SKM-1 (cell line): ENCODE measurements around the gene MBIP.
A peak's percentile ranks its signal among the peaks of the same experiment; 100 is the strongest.
"Not testable (repeated sequence)": the region's sequence is repeated elsewhere in the genome, so short reads cannot be mapped to it uniquely, and the experiment has no call there.

Experiments
- DNase-seq: peaks from one replicate; lab custom pipeline; 2025; ENCODE audit not compliant: unreplicated experiment; lab: John Stamatoyannopoulos, UW

Gene MBIP, protein sequence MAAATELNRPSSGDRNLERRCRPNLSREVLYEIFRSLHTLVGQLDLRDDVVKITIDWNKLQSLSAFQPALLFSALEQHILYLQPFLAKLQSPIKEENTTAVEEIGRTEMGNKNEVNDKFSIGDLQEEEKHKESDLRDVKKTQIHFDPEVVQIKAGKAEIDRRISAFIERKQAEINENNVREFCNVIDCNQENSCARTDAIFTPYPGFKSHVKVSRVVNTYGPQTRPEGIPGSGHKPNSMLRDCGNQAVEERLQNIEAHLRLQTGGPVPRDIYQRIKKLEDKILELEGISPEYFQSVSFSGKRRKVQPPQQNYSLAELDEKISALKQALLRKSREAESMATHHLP

DNA sequence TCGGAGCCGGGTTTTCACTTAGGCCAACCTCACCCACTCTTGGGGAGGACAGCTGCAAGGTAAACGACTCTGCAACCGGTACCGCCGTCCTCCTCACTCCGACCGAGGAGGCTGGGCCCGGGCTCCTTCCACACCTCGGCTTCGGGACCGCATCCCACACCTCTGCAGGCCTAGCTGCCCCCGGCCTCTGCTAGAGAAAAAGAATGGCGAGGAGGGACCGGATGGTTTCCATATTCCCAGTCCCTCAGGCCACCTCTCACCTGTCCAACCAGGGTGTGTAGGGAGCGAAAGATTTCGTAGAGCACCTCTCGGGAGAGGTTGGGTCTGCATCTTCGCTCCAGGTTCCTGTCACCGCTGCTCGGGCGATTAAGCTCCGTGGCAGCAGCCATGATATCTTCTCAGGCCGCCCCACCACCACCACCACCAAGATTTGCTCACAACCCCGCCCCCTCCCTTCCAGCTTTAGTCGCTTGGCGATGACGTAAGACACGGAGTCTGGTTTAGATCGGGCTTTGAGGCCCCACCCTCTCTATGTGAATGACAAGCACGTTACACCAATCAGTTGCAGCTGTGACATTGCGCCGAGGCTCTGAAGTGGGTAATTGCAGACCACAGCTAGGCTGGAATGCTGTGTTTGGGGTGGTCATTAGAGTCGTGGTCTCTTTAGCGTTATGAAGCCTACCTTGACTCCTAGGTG is at the start of gene MBIP:
MBIP (minus strand) TSS at position 438 of the 697 bp plus-strand sequence; CDS start at position 389, 49 bp downstream.
- DNase-seq, result peak; percentile 50

DNA sequence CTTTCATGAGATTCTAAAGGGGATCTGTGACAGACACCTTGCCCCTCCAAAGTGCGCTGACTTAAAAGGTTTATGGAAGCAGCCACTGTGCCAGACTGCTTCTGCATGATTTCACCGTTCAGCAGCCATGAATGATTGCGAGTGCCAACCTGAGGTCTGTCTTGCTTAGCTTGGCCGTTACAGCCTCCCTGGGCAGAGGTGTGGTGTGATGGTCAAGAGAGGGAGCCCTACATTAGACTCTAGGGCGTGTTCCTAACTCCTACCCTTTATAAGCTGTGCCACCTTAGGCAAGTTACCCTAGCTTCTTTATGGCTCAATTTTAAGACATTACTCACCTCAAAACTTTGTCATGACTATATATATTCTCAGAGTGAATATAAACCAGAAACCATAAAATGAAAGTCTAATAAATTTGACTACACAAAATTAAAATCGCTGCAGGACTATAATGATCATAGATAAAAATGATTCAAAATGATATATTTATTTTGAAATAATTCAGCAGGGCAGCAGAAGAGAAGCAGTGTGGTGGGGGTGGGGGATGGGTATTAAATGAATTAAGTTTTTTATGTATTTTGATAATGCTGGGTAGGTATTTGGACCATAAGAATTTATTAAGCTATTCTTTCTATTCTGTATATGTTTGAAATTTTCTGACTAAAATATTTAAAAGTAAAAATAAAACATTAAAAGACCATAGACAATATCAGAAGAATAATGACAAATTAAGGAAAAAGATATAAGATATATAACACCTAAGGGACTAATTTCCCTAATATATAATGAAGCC is 47.7 kb upstream of the MBIP start:
- no peak for DNase-seq

DNA sequence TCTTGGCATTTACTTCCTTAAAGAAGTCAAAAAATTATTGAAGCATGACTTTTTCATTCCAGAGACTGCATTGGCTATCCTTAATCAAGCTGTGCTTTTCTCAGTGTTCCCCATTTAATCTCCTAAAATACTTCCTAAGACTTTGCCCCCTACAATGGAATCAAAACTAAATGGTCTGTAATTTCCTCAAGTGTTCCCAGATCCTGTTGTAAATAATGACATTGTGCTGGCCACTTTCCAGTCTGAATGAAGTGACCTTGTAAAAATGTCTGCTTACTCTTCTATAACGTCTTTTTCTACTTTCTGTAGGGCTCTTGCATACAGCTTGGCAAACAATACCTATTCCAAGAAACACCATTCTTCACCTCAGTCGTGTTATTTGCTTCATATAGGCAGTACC is 45.3 kb upstream of the MBIP start:
- no peak for DNase-seq

DNA sequence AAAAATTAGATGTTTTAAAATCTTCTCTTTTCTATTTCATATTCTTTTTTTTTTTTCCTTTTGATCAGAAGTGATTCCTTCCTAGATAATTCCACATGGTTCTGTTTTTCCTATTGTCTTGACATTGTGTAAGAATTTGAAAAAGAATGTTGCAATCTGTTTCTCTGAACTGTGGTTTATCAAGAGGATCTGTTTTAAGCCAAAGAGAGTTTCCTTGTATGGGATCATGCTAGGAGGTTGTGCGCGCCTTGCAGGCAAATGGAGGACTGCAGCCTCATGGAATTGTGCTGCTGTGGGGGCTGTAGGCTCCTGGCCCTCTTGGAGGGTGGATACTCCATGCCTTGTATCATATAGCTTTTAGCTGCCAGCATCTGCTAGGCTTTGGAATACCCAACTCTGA is 43.3 kb upstream of the MBIP start:
- DNase-seq, result no peak

DNA sequence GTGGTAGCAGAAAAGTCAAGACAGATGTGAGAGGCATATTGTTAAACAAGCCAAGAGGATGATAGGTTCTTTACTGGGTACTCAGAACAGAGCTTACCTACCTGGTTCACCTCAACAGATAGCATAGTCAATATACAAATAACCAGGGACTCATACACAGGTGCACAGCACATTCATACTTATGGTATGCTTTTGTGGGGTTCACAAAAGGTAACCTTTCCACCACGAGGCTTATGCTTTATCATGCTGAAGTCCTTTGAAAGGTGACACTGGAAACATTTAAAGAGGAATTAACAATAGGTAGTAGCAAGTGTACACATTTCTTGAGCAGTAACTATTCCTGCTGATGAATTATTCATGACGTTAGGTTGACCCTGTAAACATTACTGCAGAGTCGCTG is 42.2 kb upstream of the MBIP start:
- DNase-seq, result no peak

DNA sequence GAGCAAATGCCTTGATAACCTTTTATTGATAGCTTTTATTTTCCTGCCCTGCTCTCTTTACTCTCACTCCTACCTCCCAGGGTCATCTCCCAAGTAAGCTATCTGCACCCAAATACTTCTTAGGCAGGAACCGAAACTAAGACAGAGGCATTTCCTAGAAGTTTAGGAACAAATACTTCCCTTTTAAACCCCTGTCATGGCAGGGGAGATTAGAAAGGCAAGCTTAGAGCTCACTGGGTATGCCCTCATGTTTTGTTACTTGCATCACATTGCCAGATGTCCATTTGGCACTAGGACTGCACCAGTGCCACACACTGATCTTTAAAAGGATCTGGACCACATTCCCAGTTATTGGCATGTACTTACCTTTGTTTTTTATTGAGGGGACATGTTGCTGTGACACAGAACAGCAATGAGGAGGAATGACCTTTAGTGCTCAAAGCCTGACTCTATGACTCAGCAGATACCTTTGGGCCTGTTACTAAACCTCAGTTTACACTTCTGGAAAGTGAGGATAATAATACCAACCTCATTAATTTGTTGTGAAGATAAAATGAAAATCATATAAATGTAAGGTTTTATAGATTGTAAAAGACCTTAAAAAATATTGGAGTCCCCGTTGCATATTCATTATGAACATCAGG is 40.9 kb upstream of the MBIP start:
- peak; percentile 1 for DNase-seq

DNA sequence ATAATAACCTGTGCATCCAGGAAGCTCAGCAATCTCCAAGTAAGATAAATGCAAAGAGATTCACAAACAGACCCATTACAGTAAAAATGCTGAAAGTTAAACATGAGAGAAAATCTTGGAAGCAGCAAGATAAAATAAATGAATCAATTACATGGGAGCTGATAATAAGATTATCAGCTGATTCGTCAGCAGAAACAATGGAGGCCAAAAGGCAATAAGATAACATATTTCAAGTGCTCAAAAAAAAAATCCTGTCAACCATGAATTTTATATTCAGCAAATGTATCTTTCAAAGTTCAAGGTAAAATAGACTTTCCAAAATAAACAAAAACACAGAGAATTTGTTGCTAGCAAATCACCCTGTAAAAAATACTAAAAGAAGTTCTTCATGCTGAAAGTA is 36.4 kb upstream of the MBIP start:
- DNase-seq, result no peak

DNA sequence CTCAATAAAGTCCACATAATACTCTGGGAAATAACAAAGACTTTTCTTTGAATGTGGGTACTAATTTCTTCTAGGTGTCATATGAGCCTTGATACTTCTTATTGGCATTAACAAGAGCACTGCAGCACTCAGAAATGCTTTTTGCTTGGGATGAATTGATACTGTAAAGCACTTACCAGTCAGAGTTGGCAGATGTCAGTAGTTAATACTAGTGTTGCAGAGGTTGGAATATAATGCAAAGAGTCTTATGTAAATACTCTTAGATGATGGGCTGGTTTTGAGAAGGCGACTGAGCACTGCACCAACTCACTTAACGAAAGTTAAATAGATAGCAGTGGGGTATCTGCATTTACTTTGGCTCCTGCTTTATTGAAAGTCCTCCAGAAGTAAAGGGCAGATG is 25.6 kb upstream of the MBIP start:
- DNase-seq, result no peak

DNA sequence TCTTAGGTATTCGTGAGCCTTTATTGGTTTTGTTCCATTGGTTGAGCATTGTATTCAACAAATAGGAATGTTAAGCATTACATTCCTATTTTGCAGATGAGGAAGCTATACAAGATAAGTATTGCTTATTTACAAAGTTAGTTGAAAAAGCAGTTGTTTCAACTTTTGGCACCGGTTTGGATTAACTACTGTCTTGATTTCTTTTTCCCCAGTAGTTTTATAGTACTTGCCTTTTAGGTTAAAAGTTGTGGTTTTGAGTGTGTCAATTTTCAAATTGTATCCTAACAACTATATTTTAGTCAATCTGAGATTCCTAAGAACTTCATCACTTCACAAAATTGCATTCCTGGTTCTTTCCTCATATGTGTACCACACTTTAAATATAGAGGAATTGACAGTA is 23.8 kb upstream of the MBIP start:
- DNase-seq, result no peak

DNA sequence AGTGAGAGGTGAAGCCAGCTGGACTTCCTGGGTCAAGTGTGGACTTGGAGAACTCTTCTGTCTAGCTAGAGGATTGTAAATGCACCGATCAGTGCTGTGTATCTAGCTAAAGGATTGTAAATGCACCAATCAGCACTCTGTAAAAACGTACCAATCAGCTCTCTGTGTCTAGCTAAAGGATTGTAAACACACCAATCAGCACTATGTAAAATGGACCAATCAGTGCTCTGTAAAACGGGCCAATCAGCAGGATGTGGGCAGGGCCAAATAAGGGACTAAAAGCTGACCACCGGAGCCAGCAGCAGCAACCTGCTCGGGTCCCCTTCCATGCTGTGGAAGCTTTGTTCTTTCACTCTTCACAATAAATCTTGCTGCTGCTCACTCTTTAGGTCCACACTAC is 21.4 kb upstream of the MBIP start:
- not testable (repeated sequence) for DNase-seq

DNA sequence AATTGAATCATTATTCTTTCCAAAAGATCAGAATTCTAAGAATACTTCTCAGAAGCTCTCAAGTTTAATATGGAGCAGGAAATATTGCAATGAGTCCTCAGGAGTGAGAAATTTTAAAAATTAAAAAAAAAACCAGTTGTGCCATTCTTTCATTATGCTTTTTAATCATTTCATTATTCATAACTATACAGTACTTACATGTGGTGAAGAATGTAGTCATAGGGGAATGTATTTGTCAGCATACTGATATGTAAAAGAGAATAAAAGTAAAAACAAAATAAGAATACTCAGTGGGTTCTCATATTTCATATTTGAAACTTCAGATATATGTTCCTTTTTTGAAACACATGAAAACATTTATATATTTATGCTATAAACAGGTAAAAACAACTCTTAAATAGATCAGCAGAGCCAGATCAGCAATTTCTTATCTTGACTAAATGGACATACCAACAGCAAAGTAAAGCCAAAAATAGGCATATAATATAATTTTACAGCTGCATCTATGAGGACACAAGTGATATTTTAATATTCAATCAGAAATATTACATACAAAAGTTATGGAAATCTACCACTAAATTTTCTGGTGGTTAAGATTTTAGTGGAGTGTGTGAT is 19.9 kb upstream of the MBIP start:
- DNase-seq, result no peak

DNA sequence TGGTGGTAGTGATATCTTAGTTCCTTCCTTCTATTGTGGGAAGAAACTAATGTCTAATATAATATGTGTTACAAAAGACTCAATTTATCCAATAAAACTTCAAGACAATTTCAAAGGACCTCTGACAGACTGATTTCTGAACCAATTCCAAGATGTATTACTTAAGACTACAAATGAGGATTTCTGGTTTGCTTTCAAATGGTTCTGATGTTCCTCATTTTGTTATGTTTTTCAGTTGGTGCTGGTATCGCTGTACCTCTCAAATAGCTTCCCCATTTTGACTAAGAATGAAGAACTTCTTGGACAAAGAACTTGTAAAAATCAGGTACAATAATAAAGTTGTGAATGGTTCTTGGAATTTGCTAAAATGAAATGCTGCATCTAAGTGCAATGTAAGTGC is 19.4 kb upstream of the MBIP start:
- peak; percentile 63 for DNase-seq

DNA sequence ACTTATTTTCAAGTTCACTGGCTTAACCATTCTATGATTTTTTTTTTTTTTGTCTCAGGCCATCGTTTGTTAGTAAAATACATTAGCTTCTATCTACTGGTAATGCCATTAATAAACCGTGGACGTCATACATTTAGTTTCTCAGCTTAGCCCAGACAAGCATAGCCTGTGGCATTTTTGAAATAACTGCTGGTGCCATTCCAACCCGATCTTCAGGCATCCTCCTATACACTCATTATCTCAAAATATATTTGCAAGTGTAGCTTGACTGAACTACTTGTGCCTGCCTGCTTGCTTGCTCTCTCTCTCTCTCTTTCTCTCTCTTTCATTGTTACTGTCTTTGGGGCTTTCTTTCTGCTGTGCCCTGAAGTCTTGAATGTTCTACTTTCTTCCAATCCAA is 12.7 kb upstream of the MBIP start:
- DNase-seq, result no peak

DNA sequence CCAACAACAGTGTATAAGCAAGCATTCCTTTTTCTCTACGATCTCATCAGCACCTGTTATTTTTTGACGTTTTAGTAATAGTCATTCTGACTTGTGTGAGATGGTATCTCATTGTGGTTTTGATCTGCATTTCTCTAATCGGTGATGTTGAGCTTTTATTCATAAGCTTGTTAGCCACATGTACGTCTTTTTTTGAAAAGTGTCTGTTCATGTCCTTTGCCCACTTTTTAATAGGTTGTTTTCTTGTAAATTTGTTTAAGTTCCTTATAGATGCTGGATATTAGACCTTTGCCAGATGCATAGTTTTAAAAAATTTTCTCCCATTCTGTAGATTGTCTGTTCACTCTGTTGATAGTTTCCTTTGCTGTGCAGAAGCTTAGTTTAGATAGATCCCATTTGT is 7.1 kb upstream of the MBIP start:
- DNase-seq, result not testable (repeated sequence)

DNA sequence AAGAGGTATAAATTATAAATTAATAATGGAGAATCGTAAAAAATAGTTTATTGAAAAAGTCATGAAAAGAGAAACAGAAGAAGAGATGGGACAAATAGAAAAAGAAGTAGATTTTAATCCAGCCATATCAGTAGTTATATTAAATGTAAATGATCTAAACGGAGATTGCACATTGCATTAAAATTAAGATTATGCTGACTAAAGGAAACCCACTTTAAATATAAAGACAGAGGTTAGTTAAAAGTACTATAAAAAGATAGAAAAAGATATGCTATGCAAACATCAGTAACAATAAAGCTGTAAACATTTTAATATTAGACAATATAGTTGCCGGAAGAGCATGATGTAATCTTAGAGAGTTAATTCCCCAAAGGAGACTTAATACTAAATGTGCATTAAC is 5.4 kb upstream of the MBIP start:
- no peak for DNase-seq

DNA sequence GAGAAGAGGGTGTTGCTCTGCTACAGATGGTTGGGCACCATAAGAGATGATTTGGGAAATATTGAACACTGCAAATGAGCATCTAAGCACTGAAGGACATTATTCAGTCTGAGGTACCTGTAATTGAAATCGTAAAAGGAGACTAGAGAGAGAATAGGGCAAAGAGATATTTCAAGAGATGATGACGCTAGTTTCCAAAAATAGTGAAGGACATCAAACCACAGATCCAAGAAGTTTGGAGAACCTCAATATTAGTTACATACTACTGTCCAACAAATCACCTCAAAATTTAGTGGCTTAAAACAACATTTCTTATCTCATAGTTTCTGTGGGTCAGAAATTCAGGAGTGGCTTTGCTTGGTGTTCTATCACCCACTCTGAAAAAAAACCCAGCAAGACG is 4.5 kb upstream of the MBIP start:
- DNase-seq, result no peak

DNA sequence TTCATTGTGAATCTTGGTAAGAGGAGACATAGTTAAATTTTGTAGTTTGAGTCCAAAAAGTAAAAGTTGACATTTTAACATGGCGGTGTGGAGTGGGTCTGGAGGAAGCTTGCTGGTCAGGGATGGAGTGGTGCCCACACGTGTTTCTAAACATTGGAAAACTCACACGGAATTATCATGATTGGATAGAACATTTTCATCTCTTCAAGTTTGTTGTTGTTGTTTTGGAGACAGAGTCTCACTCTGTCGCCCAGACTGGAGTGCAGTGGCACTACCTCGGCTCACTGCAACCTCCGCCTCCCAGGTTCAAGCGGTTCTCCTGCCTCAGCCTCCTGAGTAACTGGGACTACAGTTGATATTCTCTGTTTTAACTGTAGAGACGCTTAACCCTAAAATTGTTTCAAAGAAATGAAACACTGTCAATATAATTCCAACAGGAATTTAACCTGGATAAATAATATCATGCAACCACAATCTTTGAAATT is 502 bp upstream of the MBIP start:
- no peak for DNase-seq

DNA sequence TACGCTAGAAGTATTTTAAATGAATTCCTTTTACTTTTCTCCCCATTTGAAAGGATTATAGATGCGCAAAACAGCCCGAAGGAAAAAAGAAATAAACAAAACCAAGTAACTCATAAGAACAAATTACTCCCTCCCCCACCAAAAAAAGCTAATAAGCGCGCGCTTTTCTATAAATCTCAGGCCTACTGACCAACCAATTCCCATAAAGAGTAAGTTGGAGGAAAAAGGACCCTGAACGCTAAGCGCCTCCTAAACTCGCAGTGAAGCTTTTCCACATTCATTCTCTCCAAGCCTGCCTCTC is 588 bp downstream of the MBIP start:
- DNase-seq, result no peak

DNA sequence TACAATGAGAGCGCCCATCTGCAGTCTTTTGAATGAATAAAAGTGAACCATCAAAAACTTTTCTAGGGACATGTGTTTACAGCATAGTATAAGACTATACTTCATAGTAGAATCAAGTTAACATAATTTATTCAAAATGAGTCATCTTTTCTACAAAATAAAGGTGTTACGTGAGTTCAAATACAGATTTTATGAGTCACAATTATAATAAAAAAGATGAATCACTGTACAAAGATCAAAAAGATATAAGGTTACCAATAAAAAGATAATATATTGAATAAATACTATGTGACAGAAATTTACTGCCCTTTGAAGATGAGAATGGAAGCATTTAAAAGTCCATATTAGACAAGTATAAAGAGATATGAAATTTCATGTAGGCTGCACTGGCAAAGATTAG is 2.8 kb downstream of the MBIP start:
- no peak for DNase-seq

DNA sequence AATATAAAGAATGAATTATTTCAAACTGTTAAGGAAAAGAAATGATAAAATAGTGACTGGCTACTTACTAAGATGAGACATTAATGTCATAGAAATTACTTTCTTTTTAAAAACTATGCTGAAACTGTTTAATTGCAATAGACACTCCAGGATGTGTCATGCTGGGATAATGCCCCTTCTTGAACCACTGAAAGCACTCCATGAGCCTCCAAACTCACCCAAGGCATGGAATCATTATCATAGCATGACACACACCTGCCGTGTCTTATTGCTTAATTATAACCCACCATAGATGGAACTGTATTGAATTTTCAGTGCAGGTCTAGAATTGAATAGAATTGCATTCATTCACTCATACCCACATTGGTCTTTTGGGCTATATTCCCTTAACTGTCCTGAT is 4.3 kb downstream of the MBIP start:
- no peak for DNase-seq
